Activated CD8-positive, alpha-beta T cell treated with anti-CD3 and anti-CD28 coated beads, Interleukin-2, amount 10 ng/mL, durations not matched to agents 7 days and 5 days (primary cell): ENCODE data around the gene SGK1. TPM values are rescaled to one million over a fixed set of nuclear protein-coding genes. Genes with fewer than 3 reads are reported as not detected.
"Not testable (repeated sequence)": the region's sequence is repeated elsewhere in the genome, so short reads cannot be mapped to it uniquely, and the experiment has no call there.

Experiments used
- ATAC-seq: fragments of 150-1000 bp; cut with Tn5 transposase; one replicate; pipeline ENCODE4 v1.10.0; 2021; ENCODE audit warnings: moderate library complexity
- CTCF ChIA-PET: fragments of 350-600 bp; sonication (Branson Sonifier 250); formaldehyde crosslinking; loops from one replicate; lab custom pipeline; 2021; ENCODE audit warnings: antibody characterized with exemption; lab: Charles Lee
- POLR2A ChIA-PET: fragments of 350-600 bp; sonication (Branson Sonifier 250); formaldehyde crosslinking; loops from one replicate; lab custom pipeline; 2021; ENCODE audit warnings: antibody characterized with exemption; lab: Charles Lee
- DNase-seq: peaks from one replicate; pipeline ENCODE4 v3.0.0-alpha.2; 2020
- H3K27ac Mint-ChIP-seq: one replicate; pipeline ENCODE4 v1.8.0; 2021; ENCODE audit warnings: mild to moderate bottlenecking, mixed read lengths
- H3K27me3 Mint-ChIP-seq: one replicate; pipeline ENCODE4 v1.8.0; 2021; ENCODE audit warnings: low read depth, mixed read lengths
- H3K36me3 Mint-ChIP-seq: one replicate; pipeline ENCODE4 v1.8.0; 2021; ENCODE audit warnings: low read depth, mixed read lengths
- H3K4me1 Mint-ChIP-seq: one replicate; pipeline ENCODE4 v1.8.0; 2021; ENCODE audit warnings: low read depth, mixed read lengths
- H3K4me3 Mint-ChIP-seq: one replicate; pipeline ENCODE4 v1.8.0; 2021; ENCODE audit warnings: mild to moderate bottlenecking, mixed read lengths
- H3K9me3 Mint-ChIP-seq: one replicate; pipeline ENCODE4 v1.8.0; 2022; ENCODE audit warnings: mixed read lengths; ENCODE audit not compliant: insufficient read depth
- total RNA-seq, 2 experiments: library from RNA; stranded (reverse); gene quantifications; one replicate each; pipeline ENCODE4 v1.2.3, GENCODE V29; 2021

Gene SGK1
- total RNA-seq, 2 experiments from 2014 or later = 21.2 to 23.2 TPM

DNA sequence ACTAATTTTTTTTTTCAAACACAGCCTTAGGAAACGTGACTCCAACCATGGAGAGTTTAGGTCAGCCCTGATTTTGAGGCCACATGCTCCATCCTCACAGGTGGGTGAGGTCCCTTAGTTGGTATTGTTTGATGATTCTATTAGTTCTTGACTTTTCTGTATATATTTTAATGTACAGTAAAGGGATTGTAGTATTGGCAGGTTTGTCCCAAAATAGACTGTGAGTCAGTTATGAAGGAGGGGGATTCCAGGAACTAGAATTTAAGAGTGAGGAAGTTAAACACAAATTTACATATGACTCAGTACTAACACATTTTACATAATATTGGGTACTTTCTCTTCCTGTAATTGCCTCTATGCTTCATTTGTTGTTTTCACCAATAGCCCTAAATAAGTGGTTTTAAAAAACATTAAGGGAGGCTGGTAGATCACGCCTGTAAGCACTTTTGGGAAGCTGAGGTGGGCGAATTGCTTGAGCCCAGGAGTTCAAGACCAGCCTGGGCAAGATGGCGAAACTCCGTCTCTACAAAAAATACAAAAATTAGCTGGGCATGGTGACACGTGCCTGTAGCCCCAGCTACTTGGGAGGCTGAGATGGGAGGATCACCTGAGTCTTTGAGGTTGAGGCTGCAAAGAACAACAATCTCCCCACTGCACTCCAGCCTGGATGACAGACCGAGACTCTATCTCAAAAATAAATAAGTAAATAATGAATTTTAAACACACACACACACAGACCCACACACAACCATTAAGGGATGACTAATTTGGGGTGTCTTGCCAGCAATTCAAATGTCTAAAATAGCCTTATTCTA is 81.8 kb downstream of the SGK1 start:
- H3K36me3 Mint-ChIP-seq = peaks cover 14% of the 10 kb centered on the region
- H3K27ac Mint-ChIP-seq = peak overlapping the region; percentile 81
- peak; percentile 69 for ATAC-seq
- H3K9me3 Mint-ChIP-seq = peaks cover 8% of the 10 kb centered on the region
- CTCF ChIA-PET = no interaction called here
- H3K4me1 Mint-ChIP-seq = peaks cover 55% of the 10 kb centered on the region
- no peaks in the 10 kb centered on the region for H3K27me3 Mint-ChIP-seq
- POLR2A ChIA-PET = no interaction called here
- peak overlapping the region; percentile 15 for H3K4me3 Mint-ChIP-seq
- DNase-seq = no peak

DNA sequence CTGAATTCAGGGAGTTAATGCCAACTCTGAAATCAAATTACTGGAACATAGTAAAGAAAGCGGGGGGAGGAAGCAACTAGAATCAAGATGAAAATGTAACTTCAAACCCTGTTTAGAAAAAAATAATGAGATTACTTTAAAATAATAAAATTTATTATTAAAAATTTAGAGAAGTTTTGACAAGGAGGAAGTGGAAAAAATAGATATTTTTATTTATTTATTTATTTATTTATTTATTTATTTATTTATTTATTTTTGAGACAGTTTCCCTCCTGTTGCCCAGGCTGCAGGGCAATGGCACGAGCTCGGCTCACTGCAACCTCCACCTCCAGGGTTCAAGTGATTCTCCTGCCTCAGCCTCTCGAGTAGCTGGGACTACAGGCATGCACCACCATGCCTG is 82.6 kb downstream of the SGK1 start:
- H3K4me3 Mint-ChIP-seq, ATAC-seq, H3K27me3 Mint-ChIP-seq, DNase-seq, CTCF ChIA-PET, H3K9me3 Mint-ChIP-seq: not testable (repeated sequence)
- POLR2A ChIA-PET = interaction anchor here (1.0 kb wide), 1 partner anchor 57 kb away, joined by 3 read pairs; no protein-coding TSS in a partner anchor
- Mint-ChIP-seq H3K4me1 (peaks cover 48% of the 10 kb centered on the region), H3K36me3 (peaks cover 12% of the 10 kb centered on the region), H3K27ac (peak overlapping the region; percentile 81)

DNA sequence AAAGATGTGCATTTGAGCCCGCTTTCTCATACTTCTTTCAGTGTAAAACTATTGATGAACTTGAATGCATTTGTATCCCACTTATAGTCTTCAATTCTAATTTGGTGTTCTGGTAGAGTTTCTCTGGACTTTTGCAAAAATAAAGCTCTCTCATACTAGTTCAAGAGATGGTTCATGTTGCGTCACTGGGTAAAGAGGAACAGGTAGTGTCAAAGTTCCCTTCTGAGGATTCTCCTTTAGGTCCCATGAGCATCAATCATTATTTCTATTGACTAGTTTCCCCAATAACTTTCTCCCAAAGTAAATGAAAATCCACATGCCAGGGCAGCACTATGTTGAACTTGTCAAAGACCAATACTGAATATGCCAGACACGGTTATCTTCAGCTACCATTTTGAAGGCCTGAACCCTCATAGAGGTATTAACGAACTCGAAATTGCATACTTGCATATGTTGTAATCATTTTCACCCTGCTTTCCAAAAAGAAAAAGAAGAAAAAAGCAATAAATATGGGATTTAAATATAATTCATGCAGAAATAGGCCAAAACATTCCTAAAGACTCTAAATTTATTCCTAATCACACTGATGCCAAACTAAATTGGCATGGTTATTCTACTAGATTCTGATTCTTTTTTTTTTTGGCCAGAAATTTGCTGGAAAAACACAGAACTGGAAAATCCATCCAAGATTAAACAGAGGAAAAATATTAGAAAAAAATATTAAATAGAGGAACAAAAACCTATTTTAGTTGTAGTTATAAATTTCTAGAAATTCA is 84.5 kb downstream of the SGK1 start:
- no peaks in the 10 kb centered on the region for H3K27me3 Mint-ChIP-seq
- peaks cover 4% of the 10 kb centered on the region for H3K36me3 Mint-ChIP-seq
- ATAC-seq (no peak), DNase-seq (no peak)
- no peak overlapping the region for H3K4me3 Mint-ChIP-seq
- peaks cover 34% of the 10 kb centered on the region for H3K4me1 Mint-ChIP-seq
- CTCF ChIA-PET = interaction anchor here (0.7 to 1.1 kb wide), 2 partner anchors 28 to 140 kb away, joined by 3 read pairs; no protein-coding TSS in a partner anchor
- no peaks in the 10 kb centered on the region for H3K9me3 Mint-ChIP-seq
- no peak overlapping the region for H3K27ac Mint-ChIP-seq
- POLR2A ChIA-PET = interaction anchor here (0.6 kb wide), 1 partner anchor 11 kb away, joined by 3 read pairs; no protein-coding TSS in a partner anchor

DNA sequence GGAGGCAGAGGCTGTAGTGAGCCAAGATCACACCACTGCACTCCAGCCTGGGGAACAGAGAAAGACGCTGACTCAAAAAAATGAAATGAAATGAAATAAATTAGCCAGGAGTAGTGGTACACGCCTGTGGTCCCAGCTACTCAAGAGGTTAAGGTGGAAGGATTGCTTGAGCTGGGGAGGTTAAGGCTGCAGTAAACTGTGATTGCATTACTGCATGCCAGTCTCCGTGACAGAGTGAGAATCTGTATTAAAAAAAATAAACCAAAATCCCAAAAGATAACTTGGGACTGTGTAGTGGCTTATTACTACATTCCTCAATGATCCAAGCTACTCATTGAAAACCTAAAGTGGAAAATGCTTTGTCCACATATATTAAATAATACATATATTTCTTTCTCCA is 87.0 kb downstream of the SGK1 start:
- POLR2A ChIA-PET = no interaction called here
- peaks cover 16% of the 10 kb centered on the region for H3K4me1 Mint-ChIP-seq
- DNase-seq (no peak), ATAC-seq (no peak)
- CTCF ChIA-PET = no interaction called here
- H3K36me3 Mint-ChIP-seq = no peaks in the 10 kb centered on the region
- no peak overlapping the region for H3K27ac Mint-ChIP-seq
- no peaks in the 10 kb centered on the region for H3K27me3 Mint-ChIP-seq
- H3K4me3 Mint-ChIP-seq = no peak overlapping the region
- H3K9me3 Mint-ChIP-seq = no peaks in the 10 kb centered on the region

DNA sequence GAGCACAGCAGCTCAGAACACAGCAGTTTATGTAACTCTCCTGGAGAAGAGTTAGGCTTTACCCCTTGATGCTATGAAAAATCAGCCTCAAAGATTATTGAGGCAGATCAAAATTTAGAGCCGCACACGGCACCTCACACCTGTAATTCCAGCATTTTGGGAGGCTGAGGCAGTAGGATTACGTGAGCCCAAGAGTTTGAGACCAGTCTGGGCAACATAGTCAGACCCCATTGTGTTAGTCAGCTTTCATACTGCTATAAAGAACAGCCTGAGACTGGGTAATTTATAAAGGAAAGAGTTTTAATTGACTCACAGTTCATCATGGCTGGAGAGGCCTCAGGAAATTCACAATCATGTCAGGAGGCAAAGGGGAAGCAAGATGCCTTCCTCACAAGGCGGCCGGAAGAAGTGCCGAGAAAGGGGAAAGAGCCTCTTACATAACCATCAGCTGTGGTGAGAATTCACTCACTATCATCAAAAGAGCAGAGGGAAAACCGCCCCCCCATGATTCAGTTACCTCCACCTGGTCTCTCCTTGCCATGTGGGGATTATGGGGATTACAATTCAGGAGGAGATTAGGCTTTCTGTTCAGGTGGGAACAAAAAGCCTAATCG is 87.7 kb downstream of the SGK1 start:
- H3K4me3 Mint-ChIP-seq = no peak overlapping the region
- H3K27me3 Mint-ChIP-seq = no peaks in the 10 kb centered on the region
- DNase-seq = no peak
- peak overlapping the region; percentile 43 for H3K27ac Mint-ChIP-seq
- POLR2A ChIA-PET = no interaction called here
- H3K4me1 Mint-ChIP-seq = peaks cover 10% of the 10 kb centered on the region
- H3K9me3 Mint-ChIP-seq = no peaks in the 10 kb centered on the region
- ATAC-seq = no peak
- CTCF ChIA-PET = no interaction called here
- H3K36me3 Mint-ChIP-seq = no peaks in the 10 kb centered on the region

DNA sequence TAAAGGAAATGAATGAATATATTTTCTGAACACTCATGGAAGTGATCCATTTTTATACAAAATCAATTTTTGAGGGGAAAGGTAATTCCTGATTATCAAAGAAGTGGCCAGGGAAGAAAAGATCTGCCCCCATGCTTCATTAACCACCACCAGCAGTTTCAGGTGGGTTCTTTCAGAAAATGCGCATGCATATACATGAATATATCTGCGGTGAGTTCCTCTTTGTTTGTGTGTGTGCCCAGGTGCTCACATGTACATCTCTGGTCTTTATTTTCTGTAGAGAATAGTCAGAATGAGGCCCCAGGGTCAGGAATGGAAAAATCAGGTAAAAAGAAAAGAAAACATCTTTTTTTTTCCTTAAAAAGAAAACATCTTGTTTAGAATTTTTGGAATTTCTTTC is 88.4 kb downstream of the SGK1 start:
- ATAC-seq = no peak
- ChIA-PET CTCF (no interaction called here), POLR2A (no interaction called here)
- no peaks in the 10 kb centered on the region for H3K27me3 Mint-ChIP-seq
- no peak overlapping the region for H3K27ac Mint-ChIP-seq
- H3K9me3 Mint-ChIP-seq = no peaks in the 10 kb centered on the region
- H3K4me3 Mint-ChIP-seq = no peak overlapping the region
- H3K4me1 Mint-ChIP-seq = peaks cover 5% of the 10 kb centered on the region
- H3K36me3 Mint-ChIP-seq = no peaks in the 10 kb centered on the region
- DNase-seq = no peak

DNA sequence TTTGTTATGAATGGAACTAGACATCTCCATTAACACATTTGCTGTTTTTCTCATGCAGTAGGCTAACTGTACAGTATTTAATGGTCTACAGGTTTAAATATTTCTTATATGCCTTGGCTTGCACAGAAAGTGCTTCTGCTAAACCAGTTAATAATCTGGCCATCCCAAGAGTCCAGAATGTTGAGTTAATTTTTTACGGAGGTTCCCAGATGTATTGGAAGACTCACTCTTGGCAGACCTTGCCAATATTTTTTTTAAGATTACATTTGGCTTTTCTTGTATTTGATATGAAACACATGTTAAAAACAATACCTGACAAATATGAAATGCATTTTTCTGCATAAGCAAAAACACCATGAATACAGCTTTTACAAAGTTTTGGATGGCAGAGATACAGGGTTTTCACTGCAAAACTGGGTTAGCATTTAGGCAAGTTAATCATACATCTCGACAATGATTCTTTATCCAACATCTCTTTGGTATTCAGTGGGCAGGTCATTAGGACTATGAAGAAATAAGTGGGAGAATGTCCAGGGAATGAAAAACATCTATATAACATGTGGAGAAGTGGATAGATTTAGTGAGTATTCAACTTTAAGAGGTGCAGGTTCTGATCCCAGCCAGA is 94.0 kb downstream of the SGK1 start:
- Mint-ChIP-seq H3K4me1 (no peaks in the 10 kb centered on the region), H3K4me3 (no peak overlapping the region), H3K27ac (no peak overlapping the region), H3K36me3 (no peaks in the 10 kb centered on the region), H3K9me3 (no peaks in the 10 kb centered on the region), H3K27me3 (no peaks in the 10 kb centered on the region)
- ChIA-PET POLR2A (no interaction called here), CTCF (no interaction called here)
- DNase-seq (no peak), ATAC-seq (no peak)

DNA sequence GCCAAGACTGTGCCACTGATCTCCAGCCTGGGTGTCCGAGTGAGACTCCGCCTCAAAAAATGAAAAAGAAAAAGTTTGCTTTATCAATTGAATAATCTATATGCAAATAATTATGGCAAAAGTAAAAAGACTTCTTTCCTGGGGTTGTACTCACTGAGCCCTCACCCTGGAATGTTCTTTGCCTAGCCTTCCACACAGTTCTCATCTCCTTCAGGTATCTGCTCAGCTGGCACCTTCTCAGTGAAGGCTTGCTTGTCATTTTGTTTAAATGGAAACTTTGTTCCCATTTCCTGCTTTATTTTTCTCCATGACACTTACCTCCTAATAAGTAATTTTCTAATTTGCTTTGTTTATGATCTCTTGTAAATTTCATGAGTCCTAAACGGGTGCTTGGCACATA is 96.7 kb downstream of the SGK1 start:
- Mint-ChIP-seq H3K36me3 (no peaks in the 10 kb centered on the region), H3K27me3 (no peaks in the 10 kb centered on the region), H3K4me1 (no peaks in the 10 kb centered on the region), H3K4me3 (no peak overlapping the region), H3K9me3 (no peaks in the 10 kb centered on the region), H3K27ac (no peak overlapping the region)
- CTCF ChIA-PET = interaction anchor here (1.5 kb wide), 1 partner anchor 419 kb away, joined by 3 read pairs; no protein-coding TSS in a partner anchor
- no peak for DNase-seq
- POLR2A ChIA-PET = no interaction called here
- ATAC-seq = no peak

DNA sequence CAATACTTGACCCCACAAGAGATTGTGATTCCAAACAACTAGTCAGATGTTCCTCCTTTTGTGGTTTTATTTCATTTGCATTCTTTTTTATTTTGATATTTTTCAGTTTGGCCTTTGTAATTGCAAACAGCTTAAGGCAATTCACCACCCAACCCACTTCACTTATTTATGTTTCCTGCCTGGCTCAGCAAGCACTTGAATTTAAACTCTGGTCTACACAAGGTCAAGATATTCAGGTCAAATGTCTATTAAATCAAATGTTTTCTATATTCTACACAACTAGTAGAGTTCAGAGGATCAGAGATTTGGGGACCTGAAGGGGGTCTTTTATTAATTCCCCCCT is 100.1 kb downstream of the SGK1 start:
- CTCF ChIA-PET = no interaction called here
- H3K36me3 Mint-ChIP-seq = no peaks in the 10 kb centered on the region
- no peaks in the 10 kb centered on the region for H3K27me3 Mint-ChIP-seq
- no peak overlapping the region for H3K27ac Mint-ChIP-seq
- H3K4me1 Mint-ChIP-seq = no peaks in the 10 kb centered on the region
- H3K4me3 Mint-ChIP-seq = no peak overlapping the region
- no peak for ATAC-seq
- H3K9me3 Mint-ChIP-seq = no peaks in the 10 kb centered on the region
- POLR2A ChIA-PET = no interaction called here
- no peak for DNase-seq

DNA sequence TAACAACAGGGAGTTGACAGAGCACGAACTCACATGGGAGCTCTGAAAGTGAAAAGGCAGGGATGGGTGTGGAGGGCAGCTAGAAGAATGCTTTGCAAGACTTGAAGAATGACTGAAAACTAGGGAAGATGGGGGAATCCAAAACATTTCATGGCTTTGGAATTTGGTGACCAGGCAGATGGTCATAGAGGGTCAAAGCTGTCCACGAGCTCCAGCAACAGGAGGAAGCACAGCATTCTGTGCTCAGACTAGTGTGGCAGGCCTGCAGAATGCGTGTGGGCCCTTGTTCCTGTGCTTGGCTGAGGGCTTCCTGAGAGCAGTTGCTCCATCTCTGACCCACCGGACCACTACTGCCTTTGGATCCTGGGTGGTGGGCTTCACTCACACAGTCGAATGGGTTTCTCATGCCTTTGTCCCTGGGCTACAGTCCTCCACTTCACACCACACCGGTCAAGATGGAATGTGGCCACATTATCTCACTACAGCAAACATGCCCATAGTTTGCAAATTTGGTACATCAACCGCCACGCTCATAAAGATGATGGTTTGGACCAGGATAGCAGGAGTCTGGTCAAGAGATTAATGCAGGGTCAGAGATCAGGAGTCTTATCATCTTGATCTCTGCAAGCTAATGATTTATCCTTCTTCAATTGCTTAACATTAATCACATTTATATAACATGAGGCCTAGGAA is 100.7 kb downstream of the SGK1 start:
- Mint-ChIP-seq H3K4me3 (no peak overlapping the region), H3K4me1 (no peaks in the 10 kb centered on the region), H3K9me3 (no peaks in the 10 kb centered on the region), H3K27ac (no peak overlapping the region), H3K27me3 (no peaks in the 10 kb centered on the region), H3K36me3 (no peaks in the 10 kb centered on the region)
- POLR2A ChIA-PET = no interaction called here
- ATAC-seq (no peak), DNase-seq (no peak)
- CTCF ChIA-PET = interaction anchor here (0.8 kb wide), 1 partner anchor 10 kb away, joined by 3 read pairs; no protein-coding TSS in a partner anchor

DNA sequence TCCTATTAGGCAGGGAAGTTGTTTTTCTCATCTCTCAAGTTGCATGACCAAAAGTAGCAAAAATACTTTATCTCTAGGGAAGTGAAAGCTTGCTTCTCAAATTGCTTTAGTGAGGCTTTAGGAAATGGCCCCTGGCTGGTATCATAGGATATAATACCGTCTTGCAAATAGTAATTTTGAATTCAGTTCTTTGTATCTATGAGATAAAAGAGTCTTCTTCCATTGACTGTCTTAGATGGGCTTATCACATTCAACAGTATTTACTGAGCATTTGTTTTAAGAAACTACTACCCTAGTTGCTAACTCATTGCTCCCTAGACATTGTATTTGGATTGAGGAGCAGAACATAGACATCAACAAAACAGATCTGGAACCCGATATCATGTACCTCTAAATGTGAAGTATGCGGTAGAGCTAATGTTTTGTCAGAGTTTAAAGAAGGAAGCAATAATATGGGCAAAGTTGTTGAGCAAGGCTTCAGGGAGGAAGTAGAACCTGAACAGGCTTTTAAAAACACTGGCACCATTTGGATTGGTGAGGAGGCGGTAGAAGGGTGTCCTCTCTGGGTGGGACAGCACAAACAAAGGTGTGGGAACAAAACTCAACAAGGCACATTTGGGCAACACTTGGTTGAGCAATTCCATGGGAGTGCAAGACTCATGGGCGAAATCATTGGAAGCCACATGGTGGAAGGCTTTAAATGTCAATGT is 101.5 kb downstream of the SGK1 start:
- CTCF ChIA-PET = interaction anchor here (0.8 kb wide), 1 partner anchor 11 kb away, joined by 3 read pairs; no protein-coding TSS in a partner anchor
- H3K27ac Mint-ChIP-seq = no peak overlapping the region
- H3K9me3 Mint-ChIP-seq = no peaks in the 10 kb centered on the region
- no peak overlapping the region for H3K4me3 Mint-ChIP-seq
- no peaks in the 10 kb centered on the region for H3K4me1 Mint-ChIP-seq
- no peaks in the 10 kb centered on the region for H3K27me3 Mint-ChIP-seq
- POLR2A ChIA-PET = no interaction called here
- H3K36me3 Mint-ChIP-seq = no peaks in the 10 kb centered on the region
- ATAC-seq (no peak), DNase-seq (no peak)
